HG03097 (cell line): ENCODE data around the gene HDAC8.
"Not testable (repeated sequence)": the region's sequence is repeated elsewhere in the genome, so short reads cannot be mapped to it uniquely, and the experiment has no call there.

Source experiments
- ATAC-seq: cut with Tn5 transposase; IDR thresholded peaks from one replicate; pipeline ENCODE4 v1.9.1; 2021; ENCODE audit not compliant: unreplicated experiment, low FRiP score

HDAC8 gene

GRCh38 chrX:72572248-72573157 lies at the start of gene HDAC8:
Gene HDAC8, minus strand, starts transcription at chrX:72572843. Its CDS starts 82 bp downstream, at chrX:72572761.
- peak; percentile 79 for ATAC-seq

GRCh38 chrX:72621625-72622485 lies 49.2 kb upstream of the HDAC8 start:
- peak; percentile 86 for ATAC-seq

GRCh38 chrX:72621163-72621562 lies 48.5 kb upstream of the HDAC8 start:
- no peak for ATAC-seq

DNA sequence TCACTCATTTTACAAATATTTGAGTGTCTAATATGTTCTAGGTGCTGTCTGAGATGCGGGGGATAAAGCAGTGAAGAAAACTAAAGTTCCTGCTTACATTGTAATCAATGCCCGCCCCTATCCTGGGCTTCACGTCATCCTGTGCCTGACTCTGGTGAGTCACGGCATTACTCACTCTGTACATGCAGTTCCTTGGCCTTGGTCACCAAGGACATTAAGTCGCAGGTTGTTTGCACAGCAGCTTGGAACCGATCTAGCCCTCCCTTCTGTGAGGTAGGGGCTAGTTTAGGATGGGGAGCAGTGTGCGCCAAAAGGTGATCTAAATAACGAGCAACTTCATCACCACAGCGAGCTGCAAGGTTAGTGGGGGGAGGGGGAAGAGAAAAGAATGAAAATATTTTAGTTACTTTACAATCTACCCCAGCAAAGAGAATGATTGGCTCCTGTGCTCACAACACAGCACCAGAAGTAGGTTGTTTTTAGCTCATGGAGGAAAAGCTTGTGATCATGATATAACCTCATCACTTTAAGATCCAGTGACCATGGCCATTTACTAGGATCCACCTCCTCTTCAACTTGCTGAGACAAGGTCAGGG lies 48.0 kb upstream of the HDAC8 start:
- ATAC-seq = no peak

GRCh38 chrX:72609313-72609712 lies 36.7 kb upstream of the HDAC8 start:
- no peak for ATAC-seq

DNA sequence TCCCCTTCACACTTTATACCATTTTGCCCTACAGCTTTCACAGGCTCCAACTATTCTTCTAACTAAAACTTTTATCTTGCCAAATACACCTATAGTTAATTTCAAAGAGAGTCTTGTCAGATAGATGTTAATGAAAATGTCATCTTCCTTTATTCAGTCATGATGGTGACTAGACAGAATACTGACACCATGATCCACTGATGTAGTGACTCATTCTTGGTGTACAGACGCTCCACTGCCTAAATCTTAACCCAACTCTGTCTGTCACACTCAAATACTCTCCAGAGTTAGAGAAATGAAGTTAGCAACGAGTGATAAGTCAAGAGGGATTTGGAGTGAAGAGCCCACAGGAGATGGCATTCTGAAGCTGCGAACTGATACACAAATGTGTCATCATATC lies 32.1 kb upstream of the HDAC8 start:
- no peak for ATAC-seq

GRCh38 chrX:72604112-72604511 lies 31.5 kb upstream of the HDAC8 start:
- no peak for ATAC-seq

DNA sequence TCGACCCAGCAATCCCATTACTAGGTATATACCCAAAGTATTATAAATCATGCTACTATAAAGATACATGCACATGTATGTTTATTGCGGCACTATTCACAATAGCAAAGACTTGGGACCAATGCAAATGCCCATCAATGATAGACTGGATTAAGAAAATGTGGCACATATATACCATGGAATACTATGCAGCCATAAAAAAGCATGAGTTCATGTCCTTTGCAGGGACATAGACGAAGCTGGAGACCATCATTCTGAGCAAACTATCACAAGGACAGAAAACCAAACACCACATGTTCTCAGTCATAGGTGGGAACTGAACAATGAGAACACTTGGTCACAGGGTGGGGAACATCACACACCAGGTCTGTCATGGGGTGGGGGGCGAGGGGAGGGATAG lies 18.4 kb upstream of the HDAC8 start:
- not testable (repeated sequence) for ATAC-seq

DNA sequence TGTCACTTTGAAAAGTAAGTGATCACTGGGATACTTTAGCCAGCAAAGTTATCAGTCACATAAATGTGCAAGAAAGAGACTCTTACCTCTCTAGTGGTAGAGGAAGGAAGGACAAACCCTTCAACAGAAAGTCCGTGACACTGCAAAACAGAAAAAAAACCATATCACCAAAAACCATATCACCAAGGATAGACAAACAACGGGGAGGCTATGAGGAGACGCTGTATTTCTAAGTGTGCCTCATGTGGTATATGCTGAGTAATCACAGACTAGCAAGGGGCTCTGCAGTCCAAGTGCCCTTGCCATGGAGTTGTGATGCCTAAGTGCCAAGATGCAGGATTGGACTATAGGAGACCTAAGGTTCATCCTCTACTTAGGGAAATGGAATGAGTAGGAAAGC lies 11.5 kb upstream of the HDAC8 start:
- ATAC-seq = no peak

DNA sequence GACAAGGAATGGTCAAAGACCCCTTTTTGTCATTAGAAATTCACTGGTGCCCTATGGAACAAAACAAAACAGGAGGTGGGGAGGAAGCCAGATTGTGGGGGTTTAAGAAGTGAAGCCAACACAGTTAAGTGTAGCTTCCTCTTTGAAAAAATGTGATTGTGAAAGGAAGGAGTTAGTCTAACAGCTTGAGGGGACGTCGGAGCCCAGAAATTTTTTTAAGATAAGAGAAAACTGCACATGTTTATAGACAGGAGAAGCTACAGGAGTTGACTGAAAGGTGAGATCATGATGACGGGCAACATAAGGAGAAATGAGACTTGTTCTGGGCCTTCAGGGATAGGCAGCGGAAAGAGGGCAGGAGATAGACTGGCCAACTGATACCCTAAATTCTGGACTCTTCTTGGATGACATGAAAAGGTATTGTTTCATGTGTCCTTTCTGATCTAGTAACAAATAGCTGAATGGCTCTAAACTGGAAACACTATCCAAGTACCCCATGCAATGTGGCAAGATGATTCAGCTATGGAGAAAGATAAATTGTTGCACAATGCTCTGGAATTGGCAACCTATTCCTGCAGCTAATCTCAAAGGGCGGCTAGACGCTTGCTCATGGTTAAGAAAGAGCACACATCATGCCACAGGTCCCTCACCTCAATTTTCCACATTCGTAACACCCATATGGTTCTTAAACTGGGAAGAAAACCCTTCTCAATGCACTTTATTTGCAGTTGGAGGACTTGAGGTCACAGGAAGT lies 3.7 kb upstream of the HDAC8 start:
- no peak for ATAC-seq

DNA sequence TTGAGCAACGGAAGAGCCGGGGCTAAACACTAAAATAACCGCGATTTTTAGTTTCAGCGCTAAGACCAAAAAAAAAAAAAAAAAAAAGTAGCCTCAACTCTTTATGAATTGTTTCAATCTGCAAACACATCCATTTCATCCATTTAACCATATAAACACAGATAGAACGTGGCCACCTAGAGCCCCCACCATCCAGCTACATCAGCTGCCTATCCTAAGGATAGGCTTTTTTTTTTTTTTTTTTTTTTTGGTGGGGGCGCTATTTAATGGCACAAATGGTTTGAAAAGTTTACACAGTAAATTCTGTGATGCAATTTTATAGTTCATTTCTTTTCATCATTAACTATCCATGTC lies 492 bp upstream of the HDAC8 start:
- no peak for ATAC-seq

- no peak for ATAC-seq
Observed at GRCh38 chrX:72569786-72570185, 2.9 kb downstream of the HDAC8 start.

DNA sequence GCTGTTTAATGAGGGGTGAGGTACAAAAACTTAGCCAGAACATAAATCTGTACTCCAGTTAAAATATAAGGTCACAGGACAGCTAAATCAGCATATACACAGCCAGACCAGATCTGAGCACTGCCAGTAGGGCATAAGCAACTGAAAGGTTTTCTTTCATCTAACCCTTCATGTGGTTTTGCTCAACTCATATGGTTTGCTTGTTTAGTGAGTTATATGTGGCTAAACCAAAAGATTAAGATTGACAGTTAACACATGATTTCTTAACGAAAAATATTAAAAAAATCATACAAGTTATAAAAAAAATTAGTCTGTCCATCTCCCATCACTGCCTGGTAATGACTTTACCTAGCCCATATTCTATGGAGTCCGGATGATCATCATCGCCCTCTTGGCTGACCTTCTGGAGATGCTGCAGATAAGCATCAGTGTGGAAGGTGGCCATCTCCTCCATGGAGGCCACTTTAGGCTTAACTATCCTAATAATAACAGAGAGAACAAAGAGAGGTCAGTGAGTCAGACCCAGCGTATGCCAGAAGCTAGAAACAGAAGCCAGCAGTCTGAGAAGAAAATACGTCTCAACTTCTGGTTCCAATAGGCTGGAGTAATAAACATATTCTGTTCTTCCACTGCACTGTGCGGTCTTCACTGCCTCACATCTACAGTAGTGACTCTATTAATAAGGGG lies 4.1 kb downstream of the HDAC8 start:
- no peak for ATAC-seq

- ATAC-seq = no peak
Observed at GRCh38 chrX:72566448-72566847, 6.2 kb downstream of the HDAC8 start.

- not testable (repeated sequence) for ATAC-seq
Observed at GRCh38 chrX:72559655-72560054, 13.0 kb downstream of the HDAC8 start.

DNA sequence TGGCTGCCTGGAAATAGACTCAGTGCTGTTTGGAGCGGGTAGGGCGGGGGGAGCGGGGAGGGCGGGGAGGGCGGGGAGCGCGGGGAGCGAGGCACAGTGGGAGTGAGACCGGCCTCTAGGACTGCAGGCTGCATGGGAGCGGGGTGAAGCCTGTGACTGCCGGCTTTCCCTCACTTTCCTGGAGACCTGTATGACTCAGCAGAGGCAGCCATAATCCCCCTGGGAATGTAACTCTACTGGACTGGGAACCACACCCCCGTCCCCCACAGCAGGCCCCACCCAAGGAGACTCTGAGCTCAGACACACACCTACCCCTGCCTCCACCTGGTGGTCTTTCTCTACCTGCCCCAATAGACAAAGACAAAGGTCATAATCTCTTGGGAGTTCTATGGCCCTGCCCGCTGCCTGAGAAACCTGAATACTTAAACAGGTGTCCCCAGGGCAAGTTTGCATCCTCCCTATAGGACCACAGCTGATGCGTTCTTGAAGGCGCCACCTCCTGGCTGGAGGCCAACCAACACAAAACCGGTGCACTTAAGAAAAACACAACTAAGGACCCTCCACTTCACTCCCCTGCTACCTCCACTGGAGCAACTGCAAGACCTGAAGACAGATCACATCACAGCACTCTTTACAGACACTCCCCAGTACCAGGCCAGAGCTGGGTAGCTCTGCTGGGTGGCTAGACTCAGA lies 18.0 kb downstream of the HDAC8 start:
- ATAC-seq = no peak

GRCh38 chrX:72552443-72552842 lies 20.2 kb downstream of the HDAC8 start:
- ATAC-seq = not testable (repeated sequence)

- no peak for ATAC-seq
Observed at GRCh38 chrX:72545990-72546389, 26.7 kb downstream of the HDAC8 start.

DNA sequence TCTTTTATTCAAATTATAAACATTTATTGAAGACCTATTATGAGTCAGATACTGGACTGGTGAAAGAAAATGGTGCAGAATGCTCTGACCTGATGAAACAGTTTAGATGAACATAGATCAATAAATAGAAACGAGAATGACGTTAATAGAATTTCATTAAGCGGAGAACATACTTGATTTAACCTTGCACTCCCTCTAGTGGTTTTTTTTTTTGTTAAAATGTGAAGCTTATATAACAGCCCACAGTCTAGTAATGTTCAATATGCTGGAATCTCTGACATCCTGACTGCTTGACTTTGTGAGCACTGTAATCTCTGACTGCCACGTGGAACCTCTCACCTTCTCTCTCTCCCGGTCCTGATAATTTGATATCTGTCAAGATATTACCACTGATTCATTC lies 32.3 kb downstream of the HDAC8 start:
- ATAC-seq = no peak
